ENCODE data around the gene NELL1.

The NELL1 gene

GRCh38 chr11:21374376-21374775, 705.0 kb downstream of the NELL1 start:
- no peak for DNase-seq

DNA sequence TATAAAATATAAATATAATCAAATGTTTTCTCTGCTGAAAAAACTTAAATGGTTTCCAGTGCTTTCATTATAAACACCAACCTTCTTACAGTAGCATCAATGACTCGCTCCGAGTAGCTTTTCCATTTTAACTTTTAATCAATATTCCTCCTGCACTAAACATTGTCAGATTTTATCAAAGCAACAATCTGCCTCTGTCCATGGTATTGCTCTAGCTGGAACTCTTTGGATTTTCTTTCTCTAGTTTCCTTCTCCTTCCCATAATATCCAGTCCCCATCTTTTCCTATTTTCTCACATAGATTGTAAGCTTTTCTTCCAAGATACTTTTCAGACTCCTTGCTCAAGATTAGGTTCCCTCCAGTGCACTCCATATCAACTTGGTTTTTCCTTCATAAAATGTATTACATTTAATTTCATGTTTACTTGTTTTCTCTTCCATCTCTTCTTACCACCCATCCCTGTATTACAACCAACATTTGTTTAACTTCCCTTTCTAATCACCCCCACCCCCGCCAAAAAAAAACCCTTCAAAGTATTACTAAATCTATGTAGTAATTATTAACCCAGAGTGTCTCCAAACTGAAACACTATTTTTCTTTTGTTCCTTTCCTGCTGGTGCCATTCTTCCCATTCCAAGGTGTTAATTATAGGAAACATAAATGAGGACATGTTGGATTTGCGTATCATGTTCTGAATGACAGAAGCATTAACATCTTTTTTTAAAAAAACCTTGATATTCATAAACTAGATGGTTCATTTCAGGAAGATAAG, 716.5 kb downstream of the NELL1 start:
- DNase-seq: no peak

DNA sequence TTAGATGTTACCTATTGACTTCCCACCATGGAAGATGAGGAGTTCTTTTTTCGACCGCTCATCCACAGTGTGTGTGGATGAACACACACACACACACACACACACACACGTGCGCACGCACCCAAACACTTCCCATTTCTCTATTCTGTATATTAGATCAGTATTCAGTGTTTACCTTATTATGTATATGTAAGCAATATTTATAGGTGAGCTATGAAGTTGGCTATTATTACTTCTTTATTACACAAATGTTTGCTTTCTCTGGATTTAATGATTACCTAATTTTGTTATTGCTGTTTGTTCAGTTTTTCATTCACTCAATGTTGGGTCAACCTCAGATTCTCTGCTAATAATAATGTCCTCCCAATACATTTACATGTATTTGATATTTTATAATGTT, 721.0 kb downstream of the NELL1 start:
- no peak for DNase-seq

GRCh38 chr11:21396342-21397008, 727.1 kb downstream of the NELL1 start:
- DNase-seq: no peak

- no peak for DNase-seq
Measured at GRCh38 chr11:21398195-21398594, 728.8 kb downstream of the NELL1 start.

- no peak for DNase-seq
Measured at GRCh38 chr11:21401496-21401895, 732.1 kb downstream of the NELL1 start.

- no peak for DNase-seq
Measured at GRCh38 chr11:21402274-21402673, 732.9 kb downstream of the NELL1 start.

DNA sequence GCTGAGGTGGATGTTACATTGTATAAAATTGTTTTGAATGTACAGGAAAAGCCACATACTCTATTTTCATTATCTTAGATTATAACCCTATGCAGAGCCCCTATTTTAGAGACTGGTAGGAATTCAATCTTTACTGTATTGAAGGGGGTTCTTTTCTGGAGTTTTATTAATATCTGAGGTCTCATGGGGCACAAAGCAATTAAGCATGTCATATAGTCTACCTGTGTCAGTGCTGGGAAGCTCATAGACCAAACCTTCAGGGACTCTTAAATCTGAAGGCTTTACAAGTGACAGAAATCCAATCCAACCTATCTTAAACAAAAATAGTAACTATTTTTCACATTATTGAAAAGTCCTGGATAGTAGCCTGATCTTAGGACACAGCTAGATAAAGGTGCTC, 733.7 kb downstream of the NELL1 start:
- no peak for DNase-seq

GRCh38 chr11:21405422-21405821, 736.0 kb downstream of the NELL1 start:
- no peak for DNase-seq

DNA sequence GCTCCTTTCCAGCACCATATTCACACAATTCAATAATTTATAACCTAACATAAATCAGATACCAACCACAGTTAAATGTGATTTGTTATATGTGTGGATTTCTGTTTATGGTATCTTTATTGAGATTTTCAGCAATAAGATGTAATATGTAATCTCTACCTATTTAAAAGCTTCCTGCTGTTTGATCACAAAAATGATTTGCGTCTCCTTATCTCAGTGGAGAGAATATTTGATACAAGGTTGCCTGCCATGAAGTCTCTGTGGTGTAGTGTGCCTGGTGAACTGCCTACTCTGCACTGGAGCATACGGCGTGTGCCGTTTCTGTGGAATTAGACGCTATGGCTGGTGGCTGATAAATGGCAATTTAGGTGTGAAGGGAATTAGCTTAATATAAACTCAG, 741.1 kb downstream of the NELL1 start:
- no peak for DNase-seq

DNA sequence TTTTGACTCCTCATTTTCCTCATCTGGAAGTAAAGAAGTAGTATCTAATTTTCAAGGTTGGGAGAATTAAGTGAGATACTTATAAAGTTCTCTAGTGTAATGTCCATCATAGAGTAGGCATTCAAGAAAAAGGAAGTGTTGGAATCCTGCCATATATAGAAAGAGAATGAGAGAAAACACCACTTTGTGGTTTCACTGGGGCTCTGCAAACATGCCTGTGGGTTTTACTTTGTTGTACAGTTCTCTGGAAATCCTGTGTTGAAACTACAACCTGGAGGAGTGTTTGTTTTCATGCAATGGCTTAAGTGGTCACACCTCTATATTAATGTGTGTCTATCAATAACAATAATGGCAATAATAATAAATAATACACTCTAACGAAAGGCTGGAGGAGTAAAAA, 741.7 kb downstream of the NELL1 start:
- peak in 1 of 2 experiments; percentile 13 for DNase-seq

GRCh38 chr11:21411597-21411996, 742.2 kb downstream of the NELL1 start:
- no peak for DNase-seq

- DNase-seq: no peak
Measured at GRCh38 chr11:21412652-21413383, 743.4 kb downstream of the NELL1 start.

- DNase-seq: no peak
Measured at GRCh38 chr11:21414953-21415352, 745.6 kb downstream of the NELL1 start.

DNA sequence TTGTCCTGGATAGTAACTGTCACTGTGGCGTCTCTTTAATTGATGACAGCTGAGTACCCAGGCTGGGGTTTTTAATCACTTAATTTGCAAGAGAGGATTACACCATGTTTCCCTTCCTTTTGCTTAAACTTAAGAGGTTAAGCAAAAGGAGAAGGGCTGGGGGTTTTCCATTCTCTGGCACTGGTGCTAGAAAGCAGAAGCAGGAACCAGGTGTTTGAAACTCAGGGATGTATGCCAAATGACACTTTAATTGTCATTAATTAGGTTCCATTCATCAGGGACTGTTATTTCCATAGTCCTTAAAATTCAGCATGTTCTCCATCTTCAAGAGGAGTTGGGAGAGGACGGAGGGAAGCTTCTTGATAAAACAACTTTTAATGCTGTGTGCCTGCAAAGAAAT, 746.2 kb downstream of the NELL1 start:
- no peak for DNase-seq

DNA sequence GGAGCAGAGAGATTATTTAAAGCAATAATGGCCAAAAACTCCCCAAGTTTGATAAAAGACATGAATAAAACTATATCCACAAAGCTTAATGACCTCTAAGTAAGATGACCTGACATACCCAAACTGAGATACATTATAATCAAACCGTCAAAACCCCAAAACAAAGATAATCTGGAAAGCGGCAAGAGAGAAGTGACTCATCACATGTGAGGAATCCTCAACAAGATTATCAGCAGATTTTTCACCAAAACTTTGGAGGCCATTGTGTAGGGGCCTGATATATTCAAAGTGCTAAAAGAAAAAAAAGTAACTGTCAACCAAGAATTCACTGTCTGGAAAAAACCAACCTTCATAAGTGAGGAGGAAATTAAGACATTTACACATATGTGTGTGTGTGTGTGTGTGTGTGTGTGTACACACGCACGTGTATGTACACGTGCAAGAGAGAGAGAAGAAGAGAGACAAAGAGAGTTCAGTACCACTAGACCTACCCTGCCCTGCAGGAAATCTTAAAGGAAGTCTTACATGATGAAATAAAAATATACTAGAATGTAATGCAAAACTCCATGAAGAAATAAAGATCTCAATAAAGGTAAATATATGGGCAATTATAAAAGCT, 752.4 kb downstream of the NELL1 start:
- no peak for DNase-seq

DNA sequence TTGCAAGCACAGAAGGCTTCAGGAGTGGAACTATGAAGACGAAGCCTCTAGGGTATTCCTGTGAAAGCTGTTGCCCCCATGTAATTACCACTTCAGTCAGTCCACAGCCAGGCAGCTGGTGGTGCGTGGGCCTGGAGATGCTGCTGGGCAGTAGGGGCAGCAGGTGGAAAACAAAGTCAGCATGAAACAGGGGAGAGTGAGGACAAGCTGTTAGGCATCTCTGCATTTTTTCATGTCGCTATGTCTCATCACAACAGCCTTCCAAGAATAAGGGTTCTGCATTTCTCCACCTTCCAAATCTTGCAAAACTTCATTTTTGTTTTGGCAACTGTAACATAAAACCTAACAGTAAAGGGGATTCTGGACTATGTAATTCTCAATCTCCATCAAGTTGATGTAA, 757.5 kb downstream of the NELL1 start:
- no peak for DNase-seq

DNA sequence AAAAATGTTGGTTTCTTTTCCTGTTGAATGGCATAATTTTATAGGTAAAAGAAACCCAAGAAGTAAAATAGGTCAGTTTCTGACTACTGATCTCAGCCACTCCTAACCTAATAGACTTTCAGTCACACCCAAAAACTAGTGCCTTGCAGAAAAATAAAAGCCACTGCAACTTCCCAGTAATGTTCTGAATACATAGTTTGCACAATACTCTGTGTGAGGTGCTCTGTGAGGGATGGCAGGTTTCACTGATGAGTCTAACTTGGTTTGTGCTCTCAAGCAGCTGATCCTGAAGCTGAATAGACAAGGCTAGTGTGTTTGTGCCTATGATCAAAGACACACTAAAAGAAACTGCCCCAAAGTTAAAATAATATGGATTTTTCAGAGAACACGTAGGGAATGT, 758.3 kb downstream of the NELL1 start:
- DNase-seq: no peak

- DNase-seq: no peak
Measured at GRCh38 chr11:21428796-21429195, 759.4 kb downstream of the NELL1 start.

- DNase-seq: no peak
Measured at GRCh38 chr11:21429401-21429800, 760.0 kb downstream of the NELL1 start.

- no peak for DNase-seq
Measured at GRCh38 chr11:21430537-21430936, 761.2 kb downstream of the NELL1 start.

DNA sequence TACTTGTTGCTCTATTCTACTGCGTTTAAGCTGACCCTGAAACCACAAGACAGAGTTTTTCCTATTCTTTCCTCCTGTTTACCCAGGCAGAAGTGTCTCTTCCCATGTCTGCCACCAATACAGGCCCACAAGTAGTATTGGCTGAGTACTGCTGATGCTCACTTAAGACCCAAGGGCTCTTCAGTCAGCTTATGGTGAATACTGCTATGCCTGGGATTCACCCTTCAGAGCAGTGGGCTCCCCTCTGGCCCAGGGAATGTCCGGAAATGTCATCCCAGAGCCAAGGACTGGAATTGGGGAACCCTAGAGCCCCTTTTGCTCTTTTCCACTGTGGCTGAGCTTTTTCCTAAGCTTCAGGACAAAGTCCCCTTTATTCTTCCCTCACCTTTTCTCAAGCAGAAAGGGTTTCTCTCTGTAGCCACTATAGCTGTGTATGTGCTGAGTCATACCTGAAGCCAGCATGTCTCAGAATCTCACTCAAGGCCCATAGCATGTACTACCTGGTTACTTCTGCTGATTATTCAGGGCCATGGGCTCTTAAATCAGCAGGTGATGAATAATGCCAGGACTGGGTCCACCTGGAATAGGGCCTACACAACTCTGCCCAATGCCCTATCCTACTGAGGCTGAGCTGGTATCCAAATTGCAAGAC, 777.7 kb downstream of the NELL1 start:
- DNase-seq: no peak

DNA sequence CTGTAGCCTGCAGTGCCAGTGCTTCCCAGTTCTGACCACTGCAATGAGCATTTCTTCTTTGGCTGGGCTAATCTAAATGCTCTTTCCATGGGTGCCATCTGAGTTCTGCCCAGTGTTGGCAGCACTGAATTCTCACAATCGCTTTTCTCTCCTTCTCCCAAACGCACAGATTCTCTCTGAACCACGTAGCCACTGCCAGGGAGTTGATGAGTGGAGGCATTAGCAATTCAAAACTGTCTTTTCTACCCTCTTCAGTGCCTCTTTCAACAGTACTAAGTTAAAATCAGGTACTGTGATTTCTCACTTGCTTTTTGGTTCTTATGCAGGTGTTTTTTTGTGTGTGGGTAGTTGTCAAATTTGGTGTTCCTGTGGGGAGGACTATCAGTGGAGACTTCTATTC, 778.5 kb downstream of the NELL1 start:
- DNase-seq: no peak
